Measurements from ENCODE around the gene RBSN. TPM values are rescaled to one million over a fixed set of nuclear protein-coding genes. Genes with fewer than 3 reads are reported as not detected.

RBSN gene
- total and polyA plus RNA-seq, 2 donors from 2014 or later, result 5.7 to 24.0 TPM

- no peak overlapping the region for H3K27ac ChIP-seq (ENCODE audit: low read depth in 2 of 2, low read length in 2 of 2)
- no peak for FAIRE-seq
These were observed 1.1 kb downstream of the RBSN start for GRCh38 chr3:15097891-15098290.

GRCh38 chr3:15096046-15096445, 2.9 kb downstream of the RBSN start:
- H3K27me3 ChIP-seq (ENCODE audit: control insufficient read depth, insufficient read depth, low read length), result no peaks in the 10 kb centered on the region
- H3K4me3 ChIP-seq (ENCODE audit: low read length in 3 of 3), result no peak overlapping the region
- intact Hi-C loops (cut with DNase I), result no loop called here
- H3K4me1 ChIP-seq (ENCODE audit: control insufficient read depth in 2 of 3, insufficient read depth in 2 of 3, low read depth in 1 of 3, low read length in 3 of 3), result peaks cover 0 to 15% (median 5%) of the 10 kb centered on the region in 3 donors
- H3K36me3 ChIP-seq (ENCODE audit: control insufficient read depth in 2 of 3, insufficient read depth in 3 of 3, low read length in 3 of 3), result peaks cover 0 to 26% (median 18%) of the 10 kb centered on the region in 3 donors
- no peak for TF ChIP-seq CTCF (IDR thresholded peaks at IDR 0.05; ENCODE audit: borderline replicate concordance, extremely low read depth, insufficient read depth)
- H3K9me3 ChIP-seq (ENCODE audit: control insufficient read depth in 2 of 3, insufficient read depth in 1 of 3, low read length in 3 of 3), result no peaks in the 10 kb centered on the region
- DNase-seq (no peak), FAIRE-seq (no peak)
- H3K9ac ChIP-seq (ENCODE audit: low read length in 3 of 3), result no peak overlapping the region
- H3K27ac ChIP-seq (ENCODE audit: low read depth in 2 of 2, low read length in 2 of 2), result no peak overlapping the region

More at GRCh38 chr3:15097891-15098290, 1.1 kb downstream of the RBSN start:
- no peak for TF ChIP-seq CTCF (IDR thresholded peaks at IDR 0.05; ENCODE audit: borderline replicate concordance, extremely low read depth, insufficient read depth)
- DNase-seq, result no peak
- H3K9ac ChIP-seq (ENCODE audit: low read length in 3 of 3), result peak overlapping the region in 2 of 3 donors; percentile 14 to 100
- H3K4me3 ChIP-seq (ENCODE audit: low read length in 3 of 3), result peak overlapping the region; percentile 93 to 100 (median 99)
- H3K9me3 ChIP-seq (ENCODE audit: control insufficient read depth in 2 of 3, insufficient read depth in 1 of 3, low read length in 3 of 3), result no peaks in the 10 kb centered on the region
- H3K4me1 ChIP-seq (ENCODE audit: control insufficient read depth in 2 of 3, insufficient read depth in 2 of 3, low read depth in 1 of 3, low read length in 3 of 3), result peaks cover 0 to 15% (median 5%) of the 10 kb centered on the region in 3 donors
- intact Hi-C loops (cut with DNase I), result no loop called here
- no peaks in the 10 kb centered on the region for H3K27me3 ChIP-seq (ENCODE audit: control insufficient read depth, insufficient read depth, low read length)
- peaks cover 0 to 26% (median 18%) of the 10 kb centered on the region in 3 donors for H3K36me3 ChIP-seq (ENCODE audit: control insufficient read depth in 2 of 3, insufficient read depth in 3 of 3, low read length in 3 of 3)

- Histone ChIP-seq H3K4me1 (ENCODE audit: control insufficient read depth in 2 of 3, insufficient read depth in 2 of 3, low read depth in 1 of 3, low read length in 3 of 3) (peaks cover 0 to 8% (median 5%) of the 10 kb centered on the region in 3 donors), H3K27ac (ENCODE audit: low read depth in 2 of 2, low read length in 2 of 2) (no peak overlapping the region), H3K4me3 (ENCODE audit: low read length in 3 of 3) (no peak overlapping the region), H3K9me3 (ENCODE audit: control insufficient read depth in 2 of 3, insufficient read depth in 1 of 3, low read length in 3 of 3) (no peaks in the 10 kb centered on the region), H3K9ac (ENCODE audit: low read length in 3 of 3) (no peak overlapping the region), H3K27me3 (ENCODE audit: control insufficient read depth, insufficient read depth, low read length) (no peaks in the 10 kb centered on the region), H3K36me3 (ENCODE audit: control insufficient read depth in 2 of 3, insufficient read depth in 3 of 3, low read length in 3 of 3) (peaks cover 5 to 36% (median 21%) of the 10 kb centered on the region in 3 donors)
- no peak for DNase-seq
- no peak for TF ChIP-seq CTCF (IDR thresholded peaks at IDR 0.05; ENCODE audit: borderline replicate concordance, extremely low read depth, insufficient read depth)
- FAIRE-seq, result no peak
- intact Hi-C loops (cut with DNase I), result no loop called here
These were observed 4.6 kb downstream of the RBSN start for GRCh38 chr3:15094187-15094875.

All from kidney (tissue), 14 donors.